ENCODE results near the gene SRSF10.

The SRSF10 gene

GRCh38 chr1:23977854-23978191, 2.3 kb downstream of the SRSF10 start:
- no peaks in the 10 kb centered on the region for H3K9me3 ChIP-seq (replicated peaks; ENCODE audit: insufficient read depth, low read length)
- no peaks in the 10 kb centered on the region for H3K9me2 ChIP-seq (replicated peaks; ENCODE audit: insufficient read depth, low read length)
- H4K20me1 ChIP-seq (ENCODE audit: insufficient read depth, low read length) = peaks cover 36% of the 10 kb centered on the region
- H3K36me3 ChIP-seq (replicated peaks; ENCODE audit: insufficient read depth, low read length) = peaks cover 5% of the 10 kb centered on the region; the same call in 1 of the 2 replicates
- peak overlapping the region; percentile 98; the same call in 1 of the 2 replicates for H3K9ac ChIP-seq (ENCODE audit: low read length)
- TF ChIP-seq CTCF (IDR thresholded peaks at IDR 0.05; ENCODE audit: low read length) (no peak), EZH2phosphoT487 (IDR thresholded peaks at IDR 0.05; ENCODE audit: low read length) (no peak), EZH2 (optimal IDR thresholded peaks at IDR 0.05; ENCODE audit: low read depth, low read length) (no peak)
- H3K27ac ChIP-seq (ENCODE audit: low read length) = no peak overlapping the region
- peaks cover 35% of the 10 kb centered on the region for H3K4me1 ChIP-seq (ENCODE audit: low read length)
- no peak for DNase-seq
- H3K27me3 ChIP-seq (replicated peaks; ENCODE audit: insufficient read depth, low read length) = no peaks in the 10 kb centered on the region
- H3K4me2 ChIP-seq (ENCODE audit: low read depth, low read length) = peak overlapping the region; percentile 67
- H3F3A ChIP-seq (ENCODE audit: insufficient read depth, low read length) = peaks cover 10% of the 10 kb centered on the region; the same call in 1 of the 2 replicates
- peaks cover 73% of the 10 kb centered on the region for H3K79me2 ChIP-seq (ENCODE audit: low read length)
- no peak overlapping the region for H2AFZ ChIP-seq (ENCODE audit: low read length)
- H3K4me3 ChIP-seq (ENCODE audit: low read length) = 0 out of 2 replicates have a peak overlapping the region, but pooled peaks have one; percentile 96

- H3K9me2 ChIP-seq (replicated peaks; ENCODE audit: insufficient read depth, low read length) = no peaks in the 10 kb centered on the region
- H3K27ac ChIP-seq (ENCODE audit: low read length) = no peak overlapping the region
- peaks cover 36% of the 10 kb centered on the region for H4K20me1 ChIP-seq (ENCODE audit: insufficient read depth, low read length)
- peak; percentile 18 for DNase-seq
- no peaks in the 10 kb centered on the region for H3K27me3 ChIP-seq (replicated peaks; ENCODE audit: insufficient read depth, low read length)
- TF ChIP-seq CTCF (IDR thresholded peaks at IDR 0.05; ENCODE audit: low read length) = no peak
- TF ChIP-seq EZH2 (optimal IDR thresholded peaks at IDR 0.05; ENCODE audit: low read depth, low read length) = no peak
- TF ChIP-seq EZH2phosphoT487 (IDR thresholded peaks at IDR 0.05; ENCODE audit: low read length) = no peak
- H3F3A ChIP-seq (ENCODE audit: insufficient read depth, low read length) = peaks cover 10% of the 10 kb centered on the region; the same call in 1 of the 2 replicates
- peak overlapping the region; percentile 67 for H3K4me2 ChIP-seq (ENCODE audit: low read depth, low read length)
- H3K9me3 ChIP-seq (replicated peaks; ENCODE audit: insufficient read depth, low read length) = no peaks in the 10 kb centered on the region
- H2AFZ ChIP-seq (ENCODE audit: low read length) = no peak overlapping the region
- peaks cover 35% of the 10 kb centered on the region for H3K4me1 ChIP-seq (ENCODE audit: low read length)
- H3K36me3 ChIP-seq (replicated peaks; ENCODE audit: insufficient read depth, low read length) = peaks cover 5% of the 10 kb centered on the region; the same call in 1 of the 2 replicates
- H3K79me2 ChIP-seq (ENCODE audit: low read length) = peaks cover 77% of the 10 kb centered on the region
- no peak overlapping the region for H3K4me3 ChIP-seq (ENCODE audit: low read length)
- no peak overlapping the region for H3K9ac ChIP-seq (ENCODE audit: low read length)
Observed at GRCh38 chr1:23977187-23977853, 2.8 kb downstream of the SRSF10 start.

DNA sequence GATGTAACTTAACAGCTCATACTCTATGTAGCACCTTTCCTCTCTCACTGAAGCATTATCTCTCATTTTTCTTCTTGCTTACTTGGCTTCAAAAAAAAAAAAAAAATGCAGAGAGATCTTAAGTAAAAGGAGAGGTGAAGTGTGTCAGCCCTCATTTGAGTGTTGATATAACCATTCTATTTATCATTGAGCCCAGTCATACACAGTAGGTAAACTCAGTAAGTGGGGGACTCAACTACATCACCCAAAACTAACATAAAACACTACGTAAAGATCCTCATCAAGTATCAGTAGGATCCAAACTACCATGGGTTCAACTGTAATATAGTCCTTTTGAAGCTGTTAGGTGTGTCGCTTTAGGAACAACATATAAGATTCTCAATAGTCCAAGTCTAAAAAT, 12.3 kb downstream of the SRSF10 start:
- Histone ChIP-seq H3K36me3 (replicated peaks; ENCODE audit: insufficient read depth, low read length) (peaks cover 10% of the 10 kb centered on the region; the same call in 1 of the 2 replicates), H3K27ac (ENCODE audit: low read length) (no peak overlapping the region), H2AFZ (ENCODE audit: low read length) (no peak overlapping the region), H3K9me3 (replicated peaks; ENCODE audit: insufficient read depth, low read length) (no peaks in the 10 kb centered on the region), H3K4me3 (ENCODE audit: low read length) (no peak overlapping the region), H3K79me2 (ENCODE audit: low read length) (peaks cover 88% of the 10 kb centered on the region), H3K4me2 (ENCODE audit: low read depth, low read length) (no peak overlapping the region), H3K27me3 (replicated peaks; ENCODE audit: insufficient read depth, low read length) (no peaks in the 10 kb centered on the region), H3K9me2 (replicated peaks; ENCODE audit: insufficient read depth, low read length) (no peaks in the 10 kb centered on the region), H3F3A (ENCODE audit: insufficient read depth, low read length) (peaks cover 48% of the 10 kb centered on the region), H3K4me1 (ENCODE audit: low read length) (peaks cover 53% of the 10 kb centered on the region), H3K9ac (ENCODE audit: low read length) (no peak overlapping the region), H4K20me1 (ENCODE audit: insufficient read depth, low read length) (peaks cover 18% of the 10 kb centered on the region)
- TF ChIP-seq EZH2 (optimal IDR thresholded peaks at IDR 0.05; ENCODE audit: low read depth, low read length) (no peak), CTCF (IDR thresholded peaks at IDR 0.05; ENCODE audit: low read length) (no peak), EZH2phosphoT487 (IDR thresholded peaks at IDR 0.05; ENCODE audit: low read length) (no peak)
- no peak for DNase-seq

All from MM.1S (cell line).